Karpas-422 (cell line): Measurements from ENCODE around the gene NDUFB7. TPM values are rescaled to one million over a fixed set of nuclear protein-coding genes. Genes with fewer than 3 reads are reported as not detected.
"Not testable (repeated sequence)": the region's sequence is repeated elsewhere in the genome, so short reads cannot be mapped to it uniquely, and the experiment has no call there.

ENCODE experiments used
- DNase-seq: peaks from one replicate; pipeline ENCODE4 v3.0.0-alpha.2; 2015
- H2AFZ ChIP-seq: fragments of 200-600 bp; sonication (generic); 2 replicates; pipeline ENCODE4 v1.6.1; 2014; ENCODE audit warnings: antibody characterized with exemption, low read length, mixed read lengths
- H3K27ac ChIP-seq: fragments of 200-600 bp; sonication (generic); 2 replicates; pipeline ENCODE4 v1.5.1; 2014; ENCODE audit warnings: mild to moderate bottlenecking, low read length, moderate library complexity
- H3K27me3 ChIP-seq: fragments of 200-600 bp; sonication (generic); 2 replicates; pipeline ENCODE4 v1.6.1; 2014; ENCODE audit warnings: low read length, mixed read lengths
- H3K36me3 ChIP-seq: fragments of 200-600 bp; sonication (generic); 2 replicates; pipeline ENCODE4 v1.6.1; 2014; ENCODE audit warnings: low read length, mixed read lengths; ENCODE audit not compliant: insufficient read depth
- H3K4me1 ChIP-seq: fragments of 200-600 bp; sonication (generic); 2 replicates; pipeline ENCODE4 v1.6.1; 2014; ENCODE audit warnings: mild to moderate bottlenecking, low read length, mixed read lengths
- H3K4me2 ChIP-seq: fragments of 200-600 bp; sonication (generic); 2 replicates; pipeline ENCODE4 v1.6.1; 2014; ENCODE audit warnings: low read length, low read depth, mild to moderate bottlenecking; ENCODE audit not compliant: poor library complexity, severe bottlenecking
- H3K4me3 ChIP-seq: fragments of 200-600 bp; sonication (generic); 2 replicates; pipeline ENCODE4 v1.5.1; 2014; ENCODE audit warnings: mild to moderate bottlenecking, antibody characterized with exemption, low read length, mixed read lengths
- H3K79me2 ChIP-seq: fragments of 200-600 bp; sonication (generic); 2 replicates; pipeline ENCODE4 v1.6.1; 2014; ENCODE audit warnings: mild to moderate bottlenecking, low read length, mixed read lengths
- H3K9ac ChIP-seq: fragments of 200-600 bp; sonication (generic); 2 replicates; pipeline ENCODE4 v1.6.0; 2014; ENCODE audit warnings: low read length
- H3K9me2 ChIP-seq: fragments of 200-600 bp; sonication (generic), shearing (Covaris generic); replicated peaks from 2 replicates; pipeline ENCODE4 v1.6.0; 2014; ENCODE audit warnings: mild to moderate bottlenecking, low read length, moderate library complexity; ENCODE audit not compliant: insufficient read depth
- H3K9me3 ChIP-seq: fragments of 300-700, 200-600 bp; sonication (generic); 2 replicates; pipeline ENCODE4 v1.6.1; 2014; ENCODE audit warnings: low read length, mixed read lengths
- H4K20me1 ChIP-seq: fragments of 200-600 bp; sonication (generic); 2 replicates; pipeline ENCODE4 v1.6.1; 2014; ENCODE audit warnings: mild to moderate bottlenecking, antibody characterized with exemption, low read length, low read depth; ENCODE audit not compliant: insufficient read depth
- total RNA-seq: library from RNA; depleted of rRNA; stranded (reverse); fragments of >200 nt; shearing (Covaris generic); gene quantifications from 2 replicates; pipeline ENCODE4 v1.2.3, GENCODE V29; 2014; ENCODE audit warnings: low replicate concordance

Gene NDUFB7
- total RNA-seq, 1 experiment from 2014 or later = 230 TPM

GRCh38 chr19:14611051-14611450, 39.2 kb upstream of the NDUFB7 start:
- Histone ChIP-seq H3K4me1 (peaks cover 19% of the 10 kb centered on the region), H3K4me2 (no peak overlapping the region)

GRCh38 chr19:14606627-14607026, 34.8 kb upstream of the NDUFB7 start:
- H3K36me3 ChIP-seq = no peaks in the 10 kb centered on the region
- H3K79me2 ChIP-seq = no peaks in the 10 kb centered on the region
- H3K4me3 ChIP-seq = no peak overlapping the region
- H4K20me1 ChIP-seq = no peaks in the 10 kb centered on the region
- peaks cover 3% of the 10 kb centered on the region; the same call in 1 of the 2 replicates for H3K9me3 ChIP-seq
- no peaks in the 10 kb centered on the region for H3K9me2 ChIP-seq
- no peak for DNase-seq
- no peak overlapping the region for H3K27ac ChIP-seq
- H3K27me3 ChIP-seq = no peaks in the 10 kb centered on the region
- H3K9ac ChIP-seq = no peak overlapping the region
- H3K4me2 ChIP-seq = no peak overlapping the region
- peaks cover 36% of the 10 kb centered on the region for H3K4me1 ChIP-seq
- H2AFZ ChIP-seq = no peak overlapping the region

More at GRCh38 chr19:14611051-14611450, 39.2 kb upstream of the NDUFB7 start:
- H3K36me3 ChIP-seq = no peaks in the 10 kb centered on the region
- no peaks in the 10 kb centered on the region for H3K79me2 ChIP-seq
- no peaks in the 10 kb centered on the region for H4K20me1 ChIP-seq
- H3K9me3 ChIP-seq = no peaks in the 10 kb centered on the region
- no peak overlapping the region for H3K4me3 ChIP-seq
- no peaks in the 10 kb centered on the region for H3K27me3 ChIP-seq
- no peak overlapping the region for H3K9ac ChIP-seq
- no peaks in the 10 kb centered on the region for H3K9me2 ChIP-seq
- no peak overlapping the region for H3K27ac ChIP-seq
- no peak for DNase-seq
- no peak overlapping the region for H2AFZ ChIP-seq

GRCh38 chr19:14603990-14604387, 32.1 kb upstream of the NDUFB7 start:
- Histone ChIP-seq H4K20me1 (no peaks in the 10 kb centered on the region), H3K9ac (no peak overlapping the region), H2AFZ (no peak overlapping the region), H3K9me2 (no peaks in the 10 kb centered on the region), H3K36me3 (no peaks in the 10 kb centered on the region), H3K27ac (peak overlapping the region; percentile 79), H3K4me2 (peak overlapping the region; percentile 65), H3K4me1 (peaks cover 36% of the 10 kb centered on the region), H3K4me3 (0 out of 2 replicates have a peak overlapping the region, but pooled peaks have one; percentile 24), H3K79me2 (no peaks in the 10 kb centered on the region), H3K27me3 (no peaks in the 10 kb centered on the region), H3K9me3 (peaks cover 3% of the 10 kb centered on the region; the same call in 1 of the 2 replicates)
- peak; percentile 92 for DNase-seq

- no peak overlapping the region for H2AFZ ChIP-seq
- no peaks in the 10 kb centered on the region for H4K20me1 ChIP-seq
- no peak overlapping the region for H3K4me3 ChIP-seq
- no peaks in the 10 kb centered on the region for H3K9me2 ChIP-seq
- no peaks in the 10 kb centered on the region for H3K36me3 ChIP-seq
- peaks cover 19% of the 10 kb centered on the region for H3K4me1 ChIP-seq
- no peaks in the 10 kb centered on the region for H3K27me3 ChIP-seq
- DNase-seq = no peak
- no peaks in the 10 kb centered on the region for H3K79me2 ChIP-seq
- peaks cover 3% of the 10 kb centered on the region for H3K9me3 ChIP-seq
- no peak overlapping the region for H3K27ac ChIP-seq
- no peak overlapping the region for H3K4me2 ChIP-seq
- H3K9ac ChIP-seq = no peak overlapping the region
These were observed 27.8 kb upstream of the NDUFB7 start for GRCh38 chr19:14599548-14600147.

- Histone ChIP-seq H3K27me3 (no peaks in the 10 kb centered on the region), H4K20me1 (no peaks in the 10 kb centered on the region), H3K36me3 (no peaks in the 10 kb centered on the region), H3K9ac (no peak overlapping the region), H3K4me3 (no peak overlapping the region), H3K4me2 (no peak overlapping the region), H3K79me2 (no peaks in the 10 kb centered on the region), H3K9me3 (no peaks in the 10 kb centered on the region; the same call in 1 of the 2 replicates), H3K9me2 (no peaks in the 10 kb centered on the region), H2AFZ (no peak overlapping the region), H3K4me1 (no peaks in the 10 kb centered on the region), H3K27ac (no peak overlapping the region)
- no peak for DNase-seq
These were observed 23.7 kb upstream of the NDUFB7 start for GRCh38 chr19:14595558-14595957.

- not testable (repeated sequence) for H3K9ac ChIP-seq, H3K9me3 ChIP-seq, H3K9me2 ChIP-seq, H4K20me1 ChIP-seq, H3K79me2 ChIP-seq, DNase-seq, H3K27ac ChIP-seq, H3K27me3 ChIP-seq, H3K4me2 ChIP-seq, H3K36me3 ChIP-seq, H3K4me1 ChIP-seq, H2AFZ ChIP-seq, H3K4me3 ChIP-seq
These were observed 17.6 kb upstream of the NDUFB7 start for GRCh38 chr19:14589433-14589832.

GRCh38 chr19:14585187-14585586, 13.3 kb upstream of the NDUFB7 start:
- H3K4me3 ChIP-seq, H3K9ac ChIP-seq, H3K36me3 ChIP-seq, H3K4me2 ChIP-seq, DNase-seq, H3K9me2 ChIP-seq, H3K9me3 ChIP-seq, H3K79me2 ChIP-seq, H3K27ac ChIP-seq, H2AFZ ChIP-seq, H3K27me3 ChIP-seq, H4K20me1 ChIP-seq: not testable (repeated sequence)
- H3K4me1 ChIP-seq = peaks cover 13% of the 10 kb centered on the region

- not testable (repeated sequence) for H3K27ac ChIP-seq, H3K9me2 ChIP-seq, H2AFZ ChIP-seq, H3K27me3 ChIP-seq, H3K9me3 ChIP-seq, H3K9ac ChIP-seq, H3K79me2 ChIP-seq, DNase-seq, H4K20me1 ChIP-seq, H3K36me3 ChIP-seq, H3K4me2 ChIP-seq, H3K4me3 ChIP-seq
- H3K4me1 ChIP-seq = peaks cover 13% of the 10 kb centered on the region
These were observed 12.5 kb upstream of the NDUFB7 start for GRCh38 chr19:14584372-14584771.
